ENCODE data around the gene KLF12.

- TF ChIP-seq CTCF (IDR thresholded peaks at IDR 0.05) (no peak), POLR2AphosphoS5 (IDR thresholded peaks at IDR 0.05; ENCODE audit: insufficient read depth in 1 of 2, low read depth in 1 of 2) (no peak)
These were observed 39.6 kb upstream of the KLF12 start for GRCh38 chr13:74173822-74174221.

All from vagina (tissue), 2 donors.